Effector memory CD8-positive, alpha-beta T cell (primary cell): ENCODE measurements around the gene RALGAPB.
A peak's percentile ranks its signal among the peaks of the same experiment; 100 is the strongest.
"Not testable (repeated sequence)": the region's sequence is repeated elsewhere in the genome, so short reads cannot be mapped to it uniquely, and the experiment has no call there.

Source experiments
- ATAC-seq: fragments of 150-1000 bp; cut with Tn5 transposase; replicated peaks from 2 replicates; pipeline ENCODE4 v1.10.0; 2021; ENCODE audit warnings: mild to moderate bottlenecking, moderate library complexity
- DNase-seq, 3 experiments: peaks; one replicate each; pipeline ENCODE4 v3.0.0; 2021
- H3K27ac Mint-ChIP-seq, 2 donors: one replicate each; pipeline ENCODE4 v1.8.0; 2022; ENCODE audit warnings: mild to moderate bottlenecking in 2 of 2, mixed read lengths in 2 of 2, moderate library complexity in 2 of 2
- H3K27me3 Mint-ChIP-seq, 2 donors: one replicate each; pipeline ENCODE4 v1.8.0; 2022; ENCODE audit warnings: mixed read lengths in 2 of 2
- H3K36me3 Mint-ChIP-seq: one replicate; pipeline ENCODE4 v1.8.0; 2022; ENCODE audit warnings: mild to moderate bottlenecking, moderate library complexity, mixed read lengths; ENCODE audit not compliant: insufficient read depth
- H3K4me1 Mint-ChIP-seq, 2 donors: one replicate each; pipeline ENCODE4 v1.8.0; 2022; ENCODE audit warnings: low read depth in 2 of 2, mixed read lengths in 2 of 2
- H3K4me3 Mint-ChIP-seq, 2 donors: one replicate each; pipeline ENCODE4 v1.8.0; 2022; ENCODE audit warnings: mild to moderate bottlenecking in 2 of 2, mixed read lengths in 2 of 2, moderate library complexity in 2 of 2
- H3K9me3 Mint-ChIP-seq, 2 donors: one replicate each; pipeline ENCODE4 v1.8.0; 2022; ENCODE audit warnings: mixed read lengths in 2 of 2

RALGAPB gene

DNA sequence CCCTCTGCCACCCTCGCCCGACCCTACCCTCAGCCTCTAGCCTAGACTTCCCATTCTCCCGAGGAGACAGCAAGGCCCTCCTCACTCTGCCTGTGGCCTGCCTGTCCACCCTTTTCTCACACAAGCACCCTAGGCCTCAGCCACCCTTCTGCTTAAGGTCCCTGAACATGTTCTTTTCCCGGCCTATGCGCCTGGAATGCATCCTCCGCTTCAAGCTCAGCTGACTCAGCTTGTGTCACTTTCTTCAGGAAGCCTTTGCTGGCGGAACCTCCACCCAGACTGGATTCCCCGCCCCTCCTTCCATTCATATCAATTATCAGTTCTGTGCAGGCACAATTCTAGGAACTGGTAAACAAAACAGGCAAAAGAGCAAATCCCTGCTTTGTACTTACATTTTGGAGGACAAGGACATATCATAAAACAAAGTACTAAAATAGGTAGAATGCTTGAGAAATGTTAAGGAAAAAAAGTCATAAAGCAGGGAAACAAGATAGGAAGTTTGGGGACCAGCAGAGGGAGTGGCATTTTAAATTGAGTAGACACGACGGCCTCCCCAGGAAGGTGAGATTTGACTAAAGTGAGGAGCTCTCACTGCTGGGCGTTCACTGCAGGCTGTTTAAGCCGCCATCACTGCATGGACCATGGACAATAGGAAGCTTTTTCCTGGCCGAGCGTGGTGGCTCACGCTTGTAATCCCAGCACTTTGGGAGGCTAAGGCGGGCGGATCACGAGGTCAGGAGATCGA lies 19.6 kb upstream of the RALGAPB start:
- H3K27ac Mint-ChIP-seq, result no peak overlapping the region
- H3K9me3 Mint-ChIP-seq, result no peaks in the 10 kb centered on the region
- DNase-seq (no peak), ATAC-seq (no peak)
- peaks cover 0 to 9% of the 10 kb centered on the region in 2 donors for H3K27me3 Mint-ChIP-seq
- no peak overlapping the region for H3K4me3 Mint-ChIP-seq
- peaks cover 3 to 4% of the 10 kb centered on the region in 2 donors for H3K4me1 Mint-ChIP-seq
- H3K36me3 Mint-ChIP-seq, result no peaks in the 10 kb centered on the region

DNA sequence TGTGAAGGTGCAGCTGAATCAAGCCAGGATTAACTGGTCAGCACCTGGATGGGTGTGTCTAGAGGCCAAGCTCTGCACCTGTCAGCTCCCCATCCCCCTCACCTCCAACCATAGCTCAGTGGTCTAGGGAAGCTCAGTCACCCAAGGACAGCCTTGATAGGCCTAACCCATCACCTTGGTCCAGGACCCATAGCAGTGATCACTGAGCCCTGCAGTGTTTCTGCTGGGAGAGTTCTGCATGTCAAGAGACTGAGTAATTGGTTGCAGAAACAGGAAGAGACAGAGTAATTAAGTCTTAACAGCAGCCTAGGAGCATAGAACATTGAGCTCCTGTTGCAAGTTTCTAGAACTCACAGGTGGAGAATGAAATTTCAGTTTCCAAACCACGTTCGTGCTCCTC lies 18.7 kb upstream of the RALGAPB start:
- H3K27ac Mint-ChIP-seq, result no peak overlapping the region
- no peaks in the 10 kb centered on the region for H3K4me1 Mint-ChIP-seq
- DNase-seq, result no peak
- H3K4me3 Mint-ChIP-seq, result no peak overlapping the region
- no peaks in the 10 kb centered on the region for H3K9me3 Mint-ChIP-seq
- ATAC-seq, result no peak
- peaks cover 0 to 9% of the 10 kb centered on the region in 2 donors for H3K27me3 Mint-ChIP-seq
- H3K36me3 Mint-ChIP-seq, result no peaks in the 10 kb centered on the region

DNA sequence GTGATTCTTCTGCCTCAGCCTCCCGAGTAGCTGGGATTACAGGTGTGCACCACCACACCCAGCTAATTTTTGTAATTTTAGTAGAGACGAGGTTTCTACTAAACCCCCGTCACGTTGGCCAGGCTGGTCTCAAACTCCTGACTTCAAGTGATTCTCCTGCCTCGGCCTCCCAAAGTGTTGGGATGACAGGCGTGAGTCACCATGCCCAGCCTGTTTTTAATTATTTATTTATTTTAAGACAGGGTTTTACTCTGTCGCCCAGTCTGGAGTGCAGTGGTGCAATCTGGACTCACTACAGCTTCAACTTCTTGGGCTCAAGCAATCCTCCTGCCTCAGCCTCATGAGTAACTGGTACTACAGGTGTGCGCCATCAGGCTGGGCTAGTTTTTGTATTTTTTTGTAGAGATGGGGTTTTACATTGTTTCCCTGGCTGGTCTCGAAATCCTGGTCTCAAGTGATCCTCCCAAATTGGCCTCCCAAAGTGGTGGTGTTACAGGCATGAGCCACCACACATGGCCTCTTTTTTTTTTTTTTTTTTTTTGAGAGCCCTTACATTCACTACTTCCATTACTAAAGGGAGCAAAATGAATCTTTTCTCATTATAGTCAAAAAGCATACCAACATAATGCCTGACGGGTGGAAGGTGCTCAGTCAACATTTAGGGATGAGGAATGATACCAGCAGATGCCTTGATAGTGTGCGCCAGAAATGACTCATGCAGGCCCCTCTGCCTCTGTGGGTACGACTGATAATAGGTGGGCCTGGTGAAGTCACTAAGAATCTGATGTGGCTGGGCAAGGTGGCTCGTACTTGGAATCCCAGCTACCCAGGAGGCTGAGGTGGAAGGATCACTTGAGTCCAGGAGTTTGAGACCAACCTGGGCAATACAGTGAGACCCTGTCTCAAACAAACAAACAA lies 17.8 kb upstream of the RALGAPB start:
- H3K36me3 Mint-ChIP-seq, result no peaks in the 10 kb centered on the region
- ATAC-seq (no peak), DNase-seq (no peak)
- no peak overlapping the region for H3K4me3 Mint-ChIP-seq
- no peaks in the 10 kb centered on the region for H3K9me3 Mint-ChIP-seq
- H3K27me3 Mint-ChIP-seq, result peaks cover 0 to 9% of the 10 kb centered on the region in 2 donors
- H3K4me1 Mint-ChIP-seq, result no peaks in the 10 kb centered on the region
- no peak overlapping the region for H3K27ac Mint-ChIP-seq

DNA sequence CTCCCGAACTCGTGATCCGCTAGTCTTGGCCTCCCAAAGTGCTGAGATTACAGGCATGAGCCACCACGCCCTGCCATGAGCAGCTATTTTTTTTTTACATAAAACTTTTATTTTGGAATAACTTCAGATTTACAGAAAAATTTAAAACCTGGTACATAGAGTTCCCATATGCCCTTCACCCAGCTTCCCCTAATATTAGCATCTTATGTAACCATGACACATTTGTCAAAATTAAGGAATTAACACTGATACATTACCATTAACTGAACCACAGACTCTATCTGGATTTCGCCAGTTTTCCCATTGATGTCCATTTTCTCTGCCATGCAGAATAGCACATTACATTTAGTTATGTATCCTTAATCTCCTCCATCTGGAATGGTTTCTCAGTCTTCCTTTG lies 14.3 kb upstream of the RALGAPB start:
- DNase-seq (no peak), ATAC-seq (no peak)
- peaks cover 0 to 9% of the 10 kb centered on the region in 2 donors for H3K27me3 Mint-ChIP-seq
- no peak overlapping the region for H3K4me3 Mint-ChIP-seq
- no peaks in the 10 kb centered on the region for H3K4me1 Mint-ChIP-seq
- H3K27ac Mint-ChIP-seq, result no peak overlapping the region
- H3K9me3 Mint-ChIP-seq, result no peaks in the 10 kb centered on the region
- H3K36me3 Mint-ChIP-seq, result no peaks in the 10 kb centered on the region

DNA sequence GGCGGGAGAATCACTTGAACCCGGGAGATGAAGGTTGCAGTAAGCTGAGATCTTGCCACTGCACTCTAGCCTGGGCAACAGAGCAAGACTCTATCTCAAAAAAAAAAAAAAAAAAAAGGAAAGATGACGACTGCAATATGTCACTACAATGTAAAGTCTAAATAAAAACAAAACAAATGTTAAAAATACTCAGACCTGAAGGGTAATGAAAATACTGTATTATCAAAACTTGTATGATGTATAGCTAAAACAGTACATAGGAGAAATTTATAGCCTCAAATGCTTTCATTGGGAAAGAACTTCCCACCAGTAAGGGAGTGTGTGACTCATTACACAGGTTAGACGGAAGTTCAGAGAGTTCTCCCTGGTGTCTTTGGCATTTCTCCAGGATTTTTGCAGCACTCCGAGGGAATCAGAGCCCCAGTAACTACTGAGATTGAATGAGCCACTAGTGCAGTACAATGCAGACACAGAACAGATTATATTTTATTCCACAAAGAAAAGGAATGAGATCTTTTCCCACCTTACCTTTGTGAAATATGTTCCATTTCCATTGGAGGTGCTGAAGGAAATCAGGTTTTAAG lies 12.5 kb upstream of the RALGAPB start:
- DNase-seq (no peak), ATAC-seq (no peak)
- H3K36me3 Mint-ChIP-seq, result no peaks in the 10 kb centered on the region
- peaks cover 0 to 9% of the 10 kb centered on the region in 2 donors for H3K27me3 Mint-ChIP-seq
- H3K9me3 Mint-ChIP-seq, result no peaks in the 10 kb centered on the region
- no peak overlapping the region for H3K27ac Mint-ChIP-seq
- H3K4me3 Mint-ChIP-seq, result no peak overlapping the region
- no peaks in the 10 kb centered on the region for H3K4me1 Mint-ChIP-seq

DNA sequence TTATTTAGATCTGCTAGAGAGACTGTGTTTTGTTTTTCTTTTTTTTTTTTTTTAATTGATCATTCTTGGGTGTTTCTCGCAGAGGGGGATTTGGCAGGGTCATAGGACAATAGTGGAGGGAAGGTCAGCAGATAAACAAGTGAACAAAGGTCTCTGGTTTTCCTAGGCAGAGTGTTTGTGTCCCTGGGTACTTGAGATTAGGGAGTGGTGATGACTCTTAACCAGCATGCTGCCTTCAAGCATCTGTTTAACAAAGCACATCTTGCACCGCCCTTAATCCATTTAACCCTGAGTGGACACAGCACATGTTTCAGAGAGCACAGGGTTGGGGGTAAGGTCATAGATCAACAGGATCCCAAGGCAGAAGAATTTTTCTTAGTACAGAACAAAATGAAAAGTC lies 12.0 kb upstream of the RALGAPB start:
- not testable (repeated sequence) for DNase-seq, ATAC-seq, H3K27me3 Mint-ChIP-seq, H3K27ac Mint-ChIP-seq, H3K9me3 Mint-ChIP-seq, H3K4me3 Mint-ChIP-seq, H3K36me3 Mint-ChIP-seq, H3K4me1 Mint-ChIP-seq

DNA sequence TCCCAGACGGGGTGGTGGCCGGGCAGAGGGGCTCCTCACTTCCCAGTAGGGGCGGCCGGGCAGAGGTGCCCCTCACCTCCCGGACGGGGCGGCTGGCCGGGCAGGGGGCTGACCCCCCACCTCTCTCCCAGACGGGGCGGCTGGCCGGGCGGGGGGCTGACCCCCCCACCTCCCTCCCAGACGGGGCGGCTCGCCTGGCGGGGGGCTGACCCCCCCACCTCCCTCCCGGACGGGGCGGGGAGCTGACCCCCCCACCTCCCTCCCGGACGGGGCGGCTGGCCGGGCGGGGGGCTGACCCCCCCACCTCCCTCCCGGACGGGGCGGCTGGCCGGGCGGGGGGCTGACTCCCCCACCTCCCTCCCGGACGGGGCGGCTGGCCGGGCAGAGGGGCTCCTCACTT lies 11.5 kb upstream of the RALGAPB start:
- not testable (repeated sequence) for H3K4me3 Mint-ChIP-seq, H3K27ac Mint-ChIP-seq, DNase-seq, H3K27me3 Mint-ChIP-seq, H3K9me3 Mint-ChIP-seq, ATAC-seq, H3K4me1 Mint-ChIP-seq, H3K36me3 Mint-ChIP-seq

DNA sequence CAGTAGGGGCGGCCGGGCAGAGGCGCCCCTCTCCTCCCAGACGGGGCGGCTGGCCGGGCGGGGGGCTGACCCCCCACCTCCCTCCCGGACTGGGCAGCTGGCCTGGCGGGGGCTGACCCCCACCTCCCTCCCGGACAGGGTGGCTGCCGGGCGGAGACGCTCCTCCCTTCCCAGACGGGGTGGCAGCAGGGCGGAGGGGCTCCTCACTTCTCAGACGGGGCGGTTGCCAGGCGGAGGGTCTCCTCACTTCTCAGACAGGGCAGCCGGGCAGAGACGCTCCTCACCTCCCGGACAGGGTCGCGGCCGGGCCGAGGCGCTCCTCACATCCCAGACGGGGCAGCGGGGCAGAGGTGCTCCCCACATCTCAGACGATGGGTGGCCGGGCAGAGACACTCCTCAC lies 11.1 kb upstream of the RALGAPB start:
- not testable (repeated sequence) for H3K4me1 Mint-ChIP-seq, H3K36me3 Mint-ChIP-seq

DNA sequence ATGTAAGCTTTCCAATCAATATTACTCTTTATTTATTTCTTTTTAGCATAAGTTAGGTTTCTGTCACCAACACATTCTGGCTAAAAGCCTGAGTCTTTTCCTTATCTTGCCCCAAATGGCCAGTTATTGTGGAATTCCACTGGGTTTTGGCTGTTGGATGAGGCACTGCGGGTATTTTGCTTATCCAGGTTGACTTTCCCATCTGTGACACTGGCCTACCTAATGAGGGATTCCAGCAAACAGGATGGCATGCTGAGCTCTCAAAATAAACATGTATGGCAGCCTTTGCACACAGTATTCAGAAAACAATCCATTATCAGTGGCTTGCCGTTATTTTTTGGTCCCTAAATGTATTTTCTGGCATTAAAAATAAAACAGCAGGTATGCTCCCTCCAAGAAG lies 6.5 kb upstream of the RALGAPB start:
- H3K4me1 Mint-ChIP-seq, result no peaks in the 10 kb centered on the region
- ATAC-seq (no peak), DNase-seq (no peak)
- H3K4me3 Mint-ChIP-seq, result no peak overlapping the region
- H3K27ac Mint-ChIP-seq, result no peak overlapping the region
- no peaks in the 10 kb centered on the region for H3K9me3 Mint-ChIP-seq
- no peaks in the 10 kb centered on the region for H3K27me3 Mint-ChIP-seq
- no peaks in the 10 kb centered on the region for H3K36me3 Mint-ChIP-seq

More for the DNA sequence above, 11.1 kb upstream of the RALGAPB start:
- not testable (repeated sequence) for DNase-seq, H3K9me3 Mint-ChIP-seq, ATAC-seq, H3K27ac Mint-ChIP-seq, H3K27me3 Mint-ChIP-seq
- H3K4me3 Mint-ChIP-seq, result peak overlapping the region in 1 of 2 donors; percentile 34

DNA sequence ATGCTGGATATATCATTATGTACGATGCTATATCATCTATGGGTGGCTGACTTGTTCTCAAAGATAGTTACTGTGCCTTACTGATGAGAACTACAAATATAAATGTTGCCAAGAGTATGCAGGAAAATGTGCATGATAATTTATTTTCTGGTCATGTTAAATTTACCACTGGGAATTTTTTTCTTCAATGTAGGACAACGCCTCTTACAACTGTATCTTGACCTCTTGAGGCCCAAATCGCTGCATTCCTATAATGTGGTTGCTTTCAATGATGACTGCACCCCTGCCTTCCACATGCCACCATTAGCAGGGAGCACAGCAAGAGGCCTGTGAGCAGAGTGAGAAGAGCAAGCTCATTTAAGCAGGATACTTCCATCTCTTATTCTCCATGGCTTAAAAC lies 5.7 kb upstream of the RALGAPB start:
- Mint-ChIP-seq H3K27me3 (no peaks in the 10 kb centered on the region), H3K4me1 (peaks cover 3 to 4% of the 10 kb centered on the region in 2 donors), H3K27ac (no peak overlapping the region), H3K4me3 (no peak overlapping the region), H3K36me3 (peaks cover 2% of the 10 kb centered on the region), H3K9me3 (no peaks in the 10 kb centered on the region)
- ATAC-seq (no peak), DNase-seq (no peak)

DNA sequence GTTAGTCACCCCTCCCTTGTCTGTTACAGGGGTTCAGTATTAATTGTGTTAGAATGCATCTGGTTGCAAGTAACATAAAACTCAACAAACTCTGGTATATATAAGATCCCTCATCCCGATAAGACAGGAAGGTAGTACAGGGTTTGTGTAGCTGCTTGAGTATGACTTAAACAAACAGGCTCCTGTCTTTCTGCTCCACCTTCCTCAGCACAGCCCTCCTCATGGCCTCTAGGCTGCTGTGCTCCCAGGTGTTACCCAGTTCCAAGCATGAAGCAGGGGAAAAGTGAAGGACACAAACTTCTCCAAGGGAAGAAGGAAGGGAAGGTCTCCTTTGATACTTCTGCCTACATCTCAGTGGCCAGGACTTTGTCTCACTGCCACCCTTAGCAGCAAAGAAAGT lies 1.4 kb upstream of the RALGAPB start:
- H3K27ac Mint-ChIP-seq, result peak overlapping the region in 1 of 2 donors; percentile 41
- H3K27me3 Mint-ChIP-seq, result no peaks in the 10 kb centered on the region
- H3K9me3 Mint-ChIP-seq, result no peaks in the 10 kb centered on the region
- peak overlapping the region in 1 of 2 donors; percentile 85 for H3K4me3 Mint-ChIP-seq
- ATAC-seq (no peak), DNase-seq (no peak)
- H3K4me1 Mint-ChIP-seq, result peaks cover 30 to 31% of the 10 kb centered on the region in 2 donors
- peaks cover 23% of the 10 kb centered on the region for H3K36me3 Mint-ChIP-seq

DNA sequence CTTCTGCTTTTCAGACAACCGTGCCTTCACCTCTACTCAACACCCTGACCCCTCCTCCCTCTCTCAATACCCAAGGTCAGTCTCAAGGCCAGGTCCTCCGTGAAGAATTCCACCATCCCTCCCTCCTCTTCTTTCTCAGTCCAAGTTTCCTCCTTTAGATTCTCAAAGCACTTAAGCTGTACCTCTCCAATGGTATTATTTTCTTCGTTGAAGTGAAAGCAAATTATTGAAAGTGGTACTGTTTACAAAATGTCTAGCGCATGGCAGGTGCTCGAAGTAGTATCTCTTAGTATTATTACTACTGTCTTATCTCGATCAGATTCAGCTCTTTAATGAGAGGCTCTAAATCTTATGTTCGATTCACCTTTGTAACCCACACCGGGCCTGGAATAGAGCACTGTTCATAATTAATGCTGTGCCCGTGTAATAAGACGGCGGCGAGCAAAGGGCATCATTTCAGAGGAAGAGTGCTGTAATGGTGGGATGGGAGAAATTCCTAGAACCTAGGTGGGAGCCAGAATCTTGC lies 593 bp upstream of the RALGAPB start:
- ATAC-seq, result peak; percentile 6

DNA sequence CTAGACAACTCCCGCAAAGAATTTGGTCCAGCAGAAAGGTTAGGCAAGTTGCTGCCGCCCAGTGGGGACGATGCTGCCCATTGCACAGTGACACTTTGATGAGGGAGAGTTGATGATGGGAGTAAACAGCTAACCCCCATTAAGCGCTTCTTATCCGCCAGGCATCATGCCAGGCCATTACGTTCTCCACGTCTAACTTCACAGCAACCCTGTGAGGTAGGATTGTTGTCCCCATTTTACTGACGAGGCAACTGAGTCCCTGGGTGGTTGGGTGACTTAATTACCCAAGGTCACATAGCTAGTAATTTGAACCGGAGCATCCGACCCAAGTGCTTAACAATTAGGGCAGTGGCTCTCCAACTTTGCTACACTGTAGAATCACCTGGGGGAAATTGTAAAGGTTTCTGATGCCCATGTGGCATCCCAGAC lies 738 bp downstream of the RALGAPB start:
- peak overlapping the region; percentile 94 for H3K27ac Mint-ChIP-seq
- DNase-seq (no peak), ATAC-seq (no peak)
- peak overlapping the region; percentile 85 to 91 for H3K4me3 Mint-ChIP-seq
- no peaks in the 10 kb centered on the region for H3K9me3 Mint-ChIP-seq
- H3K4me1 Mint-ChIP-seq, result peaks cover 37 to 47% of the 10 kb centered on the region in 2 donors
- no peaks in the 10 kb centered on the region for H3K27me3 Mint-ChIP-seq
- peaks cover 23% of the 10 kb centered on the region for H3K36me3 Mint-ChIP-seq

More for the DNA sequence above, 593 bp upstream of the RALGAPB start:
- H3K4me3 Mint-ChIP-seq, result peak overlapping the region; percentile 85 to 91
- no peaks in the 10 kb centered on the region for H3K27me3 Mint-ChIP-seq
- H3K4me1 Mint-ChIP-seq, result peaks cover 34 to 37% of the 10 kb centered on the region in 2 donors
- no peak for DNase-seq
- H3K9me3 Mint-ChIP-seq, result no peaks in the 10 kb centered on the region
- peaks cover 23% of the 10 kb centered on the region for H3K36me3 Mint-ChIP-seq
- peak overlapping the region; percentile 94 for H3K27ac Mint-ChIP-seq
